HG03442 (cell line): ENCODE data around the gene SLC25A15.

Experiments
- ATAC-seq: cut with Tn5 transposase; IDR thresholded peaks from one replicate; pipeline ENCODE4 v1.9.1; 2021; ENCODE audit warnings: mild to moderate bottlenecking, moderate library complexity; ENCODE audit not compliant: unreplicated experiment

Gene SLC25A15

DNA sequence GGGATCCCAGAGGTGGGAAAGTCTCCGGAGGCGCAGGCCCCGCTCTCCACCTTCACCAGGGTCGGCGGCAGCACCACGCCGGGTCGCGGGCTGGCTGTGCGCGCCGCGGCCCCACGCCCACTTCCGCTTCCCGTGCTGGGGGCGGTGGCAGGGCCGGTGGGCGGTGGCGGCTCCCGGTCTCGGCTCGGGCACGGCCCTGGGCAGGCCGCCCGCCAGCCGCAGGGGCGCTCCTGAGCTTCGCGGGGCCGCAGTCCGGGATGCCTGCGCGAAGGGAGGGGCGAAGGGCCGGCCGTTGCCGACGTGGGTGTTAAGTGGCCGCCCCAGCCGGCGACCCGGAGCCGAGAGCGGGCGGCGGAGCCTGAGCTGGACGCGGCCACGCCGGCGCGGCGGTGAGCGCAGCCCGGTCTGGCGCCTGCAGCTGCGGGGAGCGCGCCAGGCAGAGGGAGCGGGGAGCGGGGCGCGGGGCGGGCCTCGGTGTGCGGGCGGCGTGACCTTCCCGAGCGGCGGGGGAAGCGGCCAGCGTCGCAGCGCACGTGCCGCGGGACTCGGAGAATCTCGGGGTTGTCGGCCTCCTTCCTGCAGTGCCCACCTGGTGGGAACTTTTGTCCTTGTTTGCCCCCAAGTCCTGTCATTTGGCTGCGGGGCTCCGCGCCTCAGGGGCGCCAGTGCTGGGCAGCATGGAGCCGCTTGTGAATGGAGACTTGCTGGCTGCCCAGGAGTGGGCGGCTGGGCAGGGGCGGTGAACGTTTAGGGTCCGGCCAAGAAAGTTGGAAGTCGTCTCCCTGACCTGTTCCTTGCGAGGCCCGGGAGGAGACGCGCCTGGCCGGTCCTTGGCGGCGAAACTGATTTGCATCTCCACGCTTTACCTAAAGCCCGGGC lies at the start of gene SLC25A15:
TSS of gene SLC25A15 (plus strand) at position 337 of the 879 bp plus-strand sequence. CDS start 3,616 bp downstream, outside the sequence.
- peak; percentile 84 for ATAC-seq

GRCh38 chr13:40749327-40749726 lies 40.1 kb upstream of the SLC25A15 start:
- ATAC-seq: no peak

GRCh38 chr13:40755082-40755700 lies 34.2 kb upstream of the SLC25A15 start:
- no peak for ATAC-seq

DNA sequence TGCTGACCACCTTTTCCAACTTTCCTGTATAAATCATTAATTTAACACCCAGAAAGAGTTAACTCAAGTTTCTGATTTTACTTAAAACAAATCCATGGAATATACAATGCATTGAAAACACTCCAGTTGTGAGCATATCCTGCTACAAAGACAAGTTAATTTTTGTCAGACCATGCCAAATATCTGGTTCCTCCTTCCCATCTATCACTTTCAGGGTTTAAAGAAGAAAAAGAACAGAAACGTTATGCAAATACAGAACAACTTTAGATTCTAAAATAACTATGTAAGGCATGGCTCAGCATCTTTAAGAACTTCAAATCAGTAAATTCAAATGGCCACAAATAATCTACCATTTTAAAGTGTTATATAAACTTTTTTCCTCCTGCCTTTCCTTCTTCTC lies 33.4 kb upstream of the SLC25A15 start:
- no peak for ATAC-seq

DNA sequence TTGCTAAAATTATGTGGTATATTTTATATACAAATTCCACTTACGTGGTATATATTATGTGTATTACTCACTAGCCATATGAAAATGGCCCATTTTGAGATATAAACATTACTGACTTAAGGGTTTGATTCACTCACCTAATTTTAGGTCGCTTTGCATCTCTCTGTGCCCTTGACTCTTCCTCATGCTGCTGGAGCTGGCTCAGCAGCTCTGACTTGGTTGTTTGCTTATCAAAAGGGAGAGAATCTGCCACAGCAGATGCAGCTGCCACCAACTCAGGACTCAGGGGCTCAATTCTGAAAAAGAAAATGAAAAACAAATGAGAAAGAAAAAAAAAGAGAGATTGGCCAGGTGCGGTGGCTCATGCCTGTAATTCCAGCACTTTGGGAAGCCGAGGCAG lies 30.6 kb upstream of the SLC25A15 start:
- no peak for ATAC-seq

DNA sequence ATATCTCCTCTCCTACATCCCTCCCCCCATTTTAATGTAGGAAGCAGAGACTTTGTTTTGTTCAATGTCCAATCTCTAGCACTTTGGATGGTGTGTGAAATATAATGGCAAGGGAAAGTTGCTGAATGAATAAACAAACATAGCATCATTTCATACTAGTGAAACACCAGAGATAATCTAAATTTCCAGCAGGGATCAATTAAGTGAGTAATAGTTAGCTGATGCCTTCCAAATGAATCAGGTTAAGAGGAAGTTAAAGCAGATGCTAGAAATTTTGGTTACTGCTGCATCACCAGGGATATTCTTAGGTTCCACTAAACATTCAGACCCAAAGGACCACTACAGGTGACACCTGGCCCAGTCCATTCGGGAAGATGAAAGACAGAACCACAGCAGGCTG lies 26.6 kb upstream of the SLC25A15 start:
- no peak for ATAC-seq

DNA sequence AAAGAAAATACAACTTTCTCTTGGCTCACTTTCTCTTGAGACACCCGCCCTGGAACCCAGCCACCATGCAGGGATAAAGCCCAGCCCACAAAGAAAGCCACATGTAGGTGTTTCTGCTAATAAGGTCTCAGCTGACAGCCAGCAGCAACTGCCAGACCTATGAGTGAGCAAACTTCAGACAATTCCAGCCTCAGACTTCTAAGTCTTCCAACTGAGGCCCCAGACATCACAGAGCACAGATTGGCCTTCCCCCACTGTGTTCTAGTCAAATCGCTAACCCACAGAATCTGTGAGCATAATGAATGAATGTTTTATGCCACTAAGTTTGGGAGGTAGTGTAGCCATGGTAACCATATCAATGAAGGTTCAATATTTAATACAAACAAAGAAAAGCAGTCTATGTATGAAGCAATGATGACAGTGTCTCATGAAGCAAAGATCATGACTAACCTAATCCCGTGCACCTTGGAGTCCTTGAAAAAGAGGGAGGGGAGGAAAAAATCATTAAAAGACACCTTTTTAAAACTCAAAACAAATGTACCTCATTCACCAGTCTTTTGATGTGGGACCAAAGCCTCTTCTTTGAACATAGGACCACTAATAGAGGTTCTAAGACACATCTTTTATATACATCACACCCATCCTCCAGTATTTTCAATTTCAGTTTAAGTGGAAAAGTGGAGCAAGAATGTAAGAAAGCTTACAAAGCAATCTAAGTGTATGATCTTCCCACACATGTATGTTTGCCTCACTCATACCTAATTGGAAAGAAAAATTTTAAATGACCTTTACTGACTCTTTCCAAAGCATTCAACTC lies 24.6 kb upstream of the SLC25A15 start:
- ATAC-seq: no peak

DNA sequence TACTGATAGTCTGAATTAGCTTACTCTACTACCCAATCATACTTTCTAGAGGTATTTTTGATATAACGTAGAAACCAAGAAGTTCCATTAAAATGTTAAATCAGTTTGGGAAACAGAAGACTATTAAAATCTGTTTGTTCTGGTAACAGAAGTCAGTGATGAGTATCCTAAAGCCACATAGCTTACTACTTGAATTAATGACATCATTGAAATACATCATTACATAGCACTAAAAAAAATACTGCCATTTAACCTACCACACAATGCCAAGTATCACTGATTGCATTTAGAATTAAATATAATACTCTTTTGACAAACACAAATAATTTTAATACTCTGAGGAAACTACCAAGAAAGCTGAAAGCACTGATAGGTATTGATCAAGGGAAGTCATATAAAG lies 23.8 kb upstream of the SLC25A15 start:
- no peak for ATAC-seq

GRCh38 chr13:40769970-40770369 lies 19.4 kb upstream of the SLC25A15 start:
- no peak for ATAC-seq

DNA sequence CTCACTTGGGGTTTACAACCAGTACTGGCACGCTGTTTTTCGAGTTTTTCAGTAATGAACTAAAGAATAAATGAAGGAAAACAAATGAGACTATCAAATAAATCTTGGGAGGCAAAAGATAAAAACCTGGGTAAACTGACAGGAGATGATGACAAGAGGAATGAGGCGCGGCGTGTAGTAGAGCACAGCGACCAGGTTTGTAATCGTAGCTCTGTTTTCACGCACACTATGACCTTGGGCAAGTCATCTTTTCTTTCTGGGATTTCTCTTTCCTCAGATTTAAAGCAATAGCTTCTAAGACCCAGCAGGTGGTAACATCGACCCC lies 18.8 kb upstream of the SLC25A15 start:
- no peak for ATAC-seq

DNA sequence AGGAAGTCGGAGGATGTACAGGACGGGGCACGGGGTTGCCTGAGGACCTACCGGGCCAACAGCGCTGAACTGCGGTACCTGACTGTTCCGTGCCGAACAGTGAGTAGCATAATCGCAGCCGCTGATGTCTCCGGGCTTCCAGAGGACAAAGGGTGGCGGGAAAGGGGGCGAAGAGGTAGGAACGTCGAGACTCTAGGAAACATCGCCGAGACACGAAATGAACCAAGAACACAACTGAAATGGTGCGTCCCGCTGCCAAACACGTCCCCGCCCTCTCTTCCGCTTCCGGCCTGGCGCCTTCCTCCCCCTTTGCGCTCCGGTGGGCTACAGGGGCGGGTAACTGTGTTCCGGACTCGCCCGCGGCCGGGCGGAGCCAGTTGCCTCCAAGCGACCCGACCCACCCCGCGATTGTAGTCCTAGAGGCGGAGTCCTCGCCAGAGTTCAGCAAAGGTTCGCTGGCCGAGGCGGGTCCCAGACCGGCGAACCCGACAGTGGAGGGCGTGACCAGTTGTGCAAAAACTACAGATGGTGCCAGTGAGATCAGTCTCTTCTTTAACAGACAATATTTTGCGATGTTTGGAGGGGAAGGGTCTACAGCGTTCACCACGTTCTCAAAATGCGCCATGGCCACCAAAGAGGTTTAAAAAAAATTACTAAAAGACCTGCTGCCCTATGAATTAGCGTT lies 18.3 kb upstream of the SLC25A15 start, which contains the start of gene MRPS31:
TSS of gene MRPS31 (minus strand) at position 257 of the 685 bp plus-strand sequence. CDS start at position 203, 54 bp downstream.
- peak; percentile 96 for ATAC-seq

DNA sequence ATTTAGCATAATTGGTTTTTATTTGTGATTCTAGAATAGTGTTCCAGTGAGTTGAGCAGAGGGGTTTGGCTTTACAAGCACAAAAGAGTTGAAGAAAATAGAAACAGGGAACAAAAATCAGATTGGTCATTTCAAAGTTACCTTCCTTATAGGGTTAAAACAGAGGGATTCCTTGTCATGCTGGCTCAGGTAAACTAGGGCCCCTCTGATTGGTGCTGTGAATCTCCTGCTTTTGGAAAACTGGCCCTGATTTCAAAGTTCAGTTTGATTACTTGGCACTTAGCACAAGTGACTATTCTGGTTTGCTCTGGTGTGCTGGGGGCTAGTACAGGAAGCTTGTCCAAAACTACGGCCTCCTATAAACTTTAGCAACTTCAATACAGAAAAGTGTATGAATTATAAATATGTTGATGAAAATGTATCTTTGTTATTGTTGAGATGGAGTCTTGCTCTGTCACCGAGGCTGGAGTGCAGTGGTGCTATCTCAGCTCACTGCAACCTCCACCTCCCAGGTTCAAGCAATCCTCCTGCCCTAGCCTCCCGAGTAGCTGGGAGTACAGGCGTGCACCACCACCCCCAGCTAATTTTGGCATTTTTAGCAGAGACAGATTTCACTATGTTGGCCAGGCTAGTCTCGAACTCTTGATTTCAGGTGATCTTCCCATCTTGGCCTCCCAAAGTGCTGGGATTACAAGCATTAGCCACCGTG lies 16.5 kb upstream of the SLC25A15 start:
- ATAC-seq: no peak

DNA sequence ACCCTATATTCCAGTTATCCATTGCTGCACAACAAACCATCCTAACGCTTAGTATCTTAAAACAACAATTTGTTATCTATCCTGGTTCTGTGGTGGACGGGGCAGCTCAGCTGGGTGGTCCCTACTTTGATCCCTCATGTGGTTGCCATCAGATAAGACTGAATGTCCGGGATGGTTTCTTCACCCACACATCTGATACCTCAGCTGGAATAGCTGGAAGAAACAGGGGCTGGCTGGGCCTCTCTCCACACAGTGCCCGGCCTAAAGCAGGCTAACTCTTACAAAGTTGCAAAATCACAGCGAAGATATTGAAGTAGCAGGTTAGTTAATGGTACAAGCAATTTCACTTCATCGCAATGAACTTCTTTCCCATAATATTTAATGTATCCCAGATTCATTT lies 14.7 kb upstream of the SLC25A15 start:
- ATAC-seq: no peak

DNA sequence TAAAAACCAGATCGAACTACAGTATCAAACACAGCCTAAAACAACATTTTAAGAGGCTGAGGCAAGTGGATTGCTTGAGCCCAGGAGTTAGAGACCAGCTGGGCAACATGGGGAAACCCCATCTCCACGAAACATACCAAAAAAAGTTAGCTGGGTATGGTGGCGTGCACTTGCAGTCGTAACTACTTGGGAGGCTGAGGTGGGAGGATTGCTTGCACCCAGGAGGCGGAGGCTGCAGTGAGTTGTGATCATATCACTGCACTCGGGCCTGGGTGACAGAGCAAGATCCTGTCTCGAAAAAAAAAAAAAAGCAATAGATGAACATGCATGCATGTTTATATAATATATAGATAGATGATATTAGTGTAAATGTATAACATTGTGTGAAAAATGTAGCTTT lies 13.2 kb upstream of the SLC25A15 start:
- no peak for ATAC-seq

DNA sequence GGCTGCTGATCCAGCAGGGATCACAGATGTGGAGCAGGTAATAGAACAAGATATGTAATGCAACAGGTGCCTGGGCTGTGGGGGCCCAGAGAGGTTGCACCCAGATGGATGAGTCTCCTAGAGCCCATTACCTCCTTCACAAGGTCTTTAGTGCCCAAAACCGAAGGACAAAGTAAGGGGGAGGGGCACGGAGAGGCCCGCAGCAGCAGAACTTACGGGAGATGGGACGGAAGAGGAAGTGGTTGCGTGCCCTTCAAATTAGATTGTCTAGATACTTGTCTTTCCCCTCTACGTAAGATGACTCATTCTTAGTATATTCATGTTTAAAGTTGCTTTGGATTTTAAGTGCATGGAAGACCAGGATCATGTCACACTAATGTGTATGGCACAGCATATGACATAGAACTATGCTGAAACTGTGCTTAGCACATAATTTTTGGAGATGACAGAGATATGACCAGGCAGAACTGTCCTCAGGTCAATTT lies 12.7 kb upstream of the SLC25A15 start:
- peak; percentile 50 for ATAC-seq

DNA sequence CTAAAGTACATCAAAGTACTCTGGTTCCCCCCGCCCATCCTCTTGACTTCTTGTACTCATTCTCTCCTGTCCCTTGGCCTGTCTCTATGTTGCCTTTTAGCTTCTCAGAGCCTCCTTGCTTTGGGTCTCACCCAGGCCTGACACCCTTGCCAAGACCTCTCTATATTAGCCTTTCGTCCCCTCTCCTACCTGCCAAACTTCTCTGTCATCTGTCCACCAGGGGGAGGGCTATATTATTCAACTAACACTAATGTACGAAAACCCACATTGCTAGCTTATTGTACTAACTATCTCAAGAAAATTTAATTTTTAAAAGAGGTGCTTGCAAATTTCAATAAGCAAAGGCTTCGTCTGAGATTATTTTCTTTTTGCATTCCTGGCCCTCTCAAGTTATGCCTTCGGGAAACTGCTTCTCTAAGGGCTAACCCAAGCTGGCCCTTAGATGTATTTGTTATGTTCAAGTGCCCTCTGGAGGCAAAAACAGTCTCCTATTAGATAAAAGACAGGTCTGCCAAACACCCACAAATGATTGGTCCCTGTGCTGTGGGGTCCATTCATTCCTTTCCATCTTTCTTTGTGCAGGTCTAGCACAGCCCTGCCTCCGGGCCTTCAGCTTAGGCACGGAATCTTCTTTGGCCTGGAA lies 12.1 kb upstream of the SLC25A15 start:
- ATAC-seq: peak; percentile 82

DNA sequence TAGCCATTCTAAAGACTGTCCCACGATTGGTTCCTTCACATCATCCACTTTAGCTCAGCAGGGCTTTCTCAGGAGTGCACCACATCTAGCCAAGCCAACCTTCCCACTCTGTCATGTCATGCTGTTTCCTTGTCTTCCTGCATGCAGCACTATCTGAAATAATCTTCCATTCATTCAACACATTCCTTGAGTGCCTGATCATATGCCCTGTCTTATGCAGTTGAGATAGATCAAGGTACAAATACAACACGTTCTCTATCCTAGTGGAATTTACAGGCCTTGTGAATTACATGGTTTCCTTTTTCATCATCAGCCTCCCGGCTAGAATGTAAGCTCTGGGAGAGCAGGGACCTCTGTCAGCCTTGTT lies 11.6 kb upstream of the SLC25A15 start:
- no peak for ATAC-seq

- no peak for ATAC-seq
These were observed 10.4 kb upstream of the SLC25A15 start for GRCh38 chr13:40779049-40779448.

DNA sequence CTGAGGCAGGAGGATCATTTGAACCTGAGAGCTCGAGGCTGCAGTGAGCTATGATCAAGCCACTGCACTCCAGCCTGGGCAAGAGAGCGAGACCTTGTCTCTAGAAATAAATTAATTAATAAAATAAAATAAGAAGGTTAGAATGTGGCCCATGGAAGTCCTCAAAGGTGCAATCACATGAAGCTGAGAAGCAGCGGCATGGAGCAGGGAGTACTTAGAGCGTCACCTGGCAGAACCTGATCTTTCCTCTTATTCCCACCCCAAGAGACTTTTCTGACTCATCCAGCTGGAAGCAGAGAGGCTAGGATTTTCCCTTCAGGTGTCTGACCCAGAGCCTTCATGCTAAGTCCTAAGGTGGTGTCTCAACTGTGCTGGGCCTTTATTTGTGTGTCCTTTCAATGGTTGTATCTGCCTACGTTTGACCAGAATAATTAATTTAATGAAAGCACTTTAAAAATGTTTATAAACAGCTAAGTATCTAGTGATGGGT lies 9.6 kb upstream of the SLC25A15 start:
- ATAC-seq: no peak
